HEK293 (cell line): ENCODE data around the gene GALNT13.

Source experiments
- CTCF ChIP-seq: fragments of 450-650 bp; formaldehyde crosslinking; IDR thresholded peaks from 2 replicates; pipeline ENCODE4 v1.5.1; 2016; ENCODE audit warnings: missing biosample characterization, missing genetic modification characterization
- PBX3 ChIP-seq: sonication (generic); formaldehyde crosslinking; IDR thresholded peaks from 2 replicates; pipeline ENCODE4 v1.8.1; 2022; ENCODE audit warnings: mild to moderate bottlenecking, moderate library complexity, missing genetic modification reagents
- ZBTB6 ChIP-seq: fragments of 450-650 bp; formaldehyde crosslinking; IDR thresholded peaks from 2 replicates; pipeline ENCODE4 v1.5.1; 2017; ENCODE audit warnings: missing biosample characterization, missing genetic modification characterization
- ZBTB7A ChIP-seq: fragments of 450-650 bp; formaldehyde crosslinking; IDR thresholded peaks from 2 replicates; pipeline ENCODE4 v1.5.1; 2016; ENCODE audit warnings: low read depth, missing biosample characterization, missing genetic modification characterization
- ZNF544 ChIP-seq: fragments of 450-650 bp; formaldehyde crosslinking; IDR thresholded peaks from 2 replicates; pipeline ENCODE4 v1.5.0; 2017; ENCODE audit warnings: missing biosample characterization, missing genetic modification characterization
- ZNF664 ChIP-seq: fragments of 450-650 bp; formaldehyde crosslinking; IDR thresholded peaks from 2 replicates; pipeline ENCODE4 v1.5.1; 2016; ENCODE audit warnings: missing biosample characterization, missing genetic modification characterization
- TF ChIP-seq, protein P1 (sequence below): IDR thresholded peaks from 2 replicates; pipeline ENCODE4 v1.6.1; 2011; ENCODE audit warnings: mild to moderate bottlenecking, low read depth, low read length, borderline replicate concordance
- TF ChIP-seq, protein P2 (sequence below): fragments of 450-650 bp; formaldehyde crosslinking; IDR thresholded peaks from 2 replicates; pipeline ENCODE4 v1.5.1; 2016; ENCODE audit warnings: missing biosample characterization, missing genetic modification characterization

GRCh38 chr2:154386186-154386585 lies 514.5 kb downstream of the GALNT13 start:
- TF ChIP-seq ZBTB7A (tag by site-specific recombination) (no peak), CTCF (tag by site-specific recombination) (no peak), PBX3 (no peak), ZNF664 (tag by site-specific recombination) (no peak), ZNF544 (tag by site-specific recombination) (no peak), ZBTB6 (tag by site-specific recombination) (no peak)
- TF ChIP-seq, protein P1, sequence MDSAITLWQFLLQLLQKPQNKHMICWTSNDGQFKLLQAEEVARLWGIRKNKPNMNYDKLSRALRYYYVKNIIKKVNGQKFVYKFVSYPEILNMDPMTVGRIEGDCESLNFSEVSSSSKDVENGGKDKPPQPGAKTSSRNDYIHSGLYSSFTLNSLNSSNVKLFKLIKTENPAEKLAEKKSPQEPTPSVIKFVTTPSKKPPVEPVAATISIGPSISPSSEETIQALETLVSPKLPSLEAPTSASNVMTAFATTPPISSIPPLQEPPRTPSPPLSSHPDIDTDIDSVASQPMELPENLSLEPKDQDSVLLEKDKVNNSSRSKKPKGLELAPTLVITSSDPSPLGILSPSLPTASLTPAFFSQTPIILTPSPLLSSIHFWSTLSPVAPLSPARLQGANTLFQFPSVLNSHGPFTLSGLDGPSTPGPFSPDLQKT = no peak
- TF ChIP-seq, protein P2, sequence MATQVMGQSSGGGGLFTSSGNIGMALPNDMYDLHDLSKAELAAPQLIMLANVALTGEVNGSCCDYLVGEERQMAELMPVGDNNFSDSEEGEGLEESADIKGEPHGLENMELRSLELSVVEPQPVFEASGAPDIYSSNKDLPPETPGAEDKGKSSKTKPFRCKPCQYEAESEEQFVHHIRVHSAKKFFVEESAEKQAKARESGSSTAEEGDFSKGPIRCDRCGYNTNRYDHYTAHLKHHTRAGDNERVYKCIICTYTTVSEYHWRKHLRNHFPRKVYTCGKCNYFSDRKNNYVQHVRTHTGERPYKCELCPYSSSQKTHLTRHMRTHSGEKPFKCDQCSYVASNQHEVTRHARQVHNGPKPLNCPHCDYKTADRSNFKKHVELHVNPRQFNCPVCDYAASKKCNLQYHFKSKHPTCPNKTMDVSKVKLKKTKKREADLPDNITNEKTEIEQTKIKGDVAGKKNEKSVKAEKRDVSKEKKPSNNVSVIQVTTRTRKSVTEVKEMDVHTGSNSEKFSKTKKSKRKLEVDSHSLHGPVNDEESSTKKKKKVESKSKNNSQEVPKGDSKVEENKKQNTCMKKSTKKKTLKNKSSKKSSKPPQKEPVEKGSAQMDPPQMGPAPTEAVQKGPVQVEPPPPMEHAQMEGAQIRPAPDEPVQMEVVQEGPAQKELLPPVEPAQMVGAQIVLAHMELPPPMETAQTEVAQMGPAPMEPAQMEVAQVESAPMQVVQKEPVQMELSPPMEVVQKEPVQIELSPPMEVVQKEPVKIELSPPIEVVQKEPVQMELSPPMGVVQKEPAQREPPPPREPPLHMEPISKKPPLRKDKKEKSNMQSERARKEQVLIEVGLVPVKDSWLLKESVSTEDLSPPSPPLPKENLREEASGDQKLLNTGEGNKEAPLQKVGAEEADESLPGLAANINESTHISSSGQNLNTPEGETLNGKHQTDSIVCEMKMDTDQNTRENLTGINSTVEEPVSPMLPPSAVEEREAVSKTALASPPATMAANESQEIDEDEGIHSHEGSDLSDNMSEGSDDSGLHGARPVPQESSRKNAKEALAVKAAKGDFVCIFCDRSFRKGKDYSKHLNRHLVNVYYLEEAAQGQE (tag by site-specific recombination) = no peak
